K562 treated with DMSO at 1 percent for 4 hours (cell line): ENCODE data around the gene ZMYM5. TPM values are rescaled to one million over a fixed set of nuclear protein-coding genes. Genes with fewer than 3 reads are reported as not detected.

Experiments used
- total RNA-seq: library from RNA; unstranded; fragments of 300-600 nt; gene quantifications from 2 replicates; pipeline ENCODE4 v1.2.3, GENCODE V29; 2022; ENCODE audit not compliant: insufficient read depth

The ZMYM5 gene
- 3.3 and 5.8 TPM in 2 replicates for total RNA-seq

GRCh38 chr13:19863323-19864023 lies at the start of gene ZMYM5:
Gene ZMYM5 (minus strand): TSS chr13:19863649. CDS start chr13:19852180, 11,469 bp downstream.

GRCh38 chr13:19782727-19783682 lies 80.4 kb downstream of the ZMYM5 start, which contains the start of gene PSPC1:
Gene PSPC1 (minus strand): TSS chr13:19782945. CDS start chr13:19782757, 188 bp downstream.

Other genes with a start within 250 kb of the ZMYM5 start
- 14.4 and 19.4 TPM in 2 replicates for gene MPHOSPH8, start 230.0 kb downstream of the ZMYM5 start, total RNA-seq
- 45.5 and 49.7 TPM in 2 replicates for gene PSPC1, start 80.7 kb downstream of the ZMYM5 start, total RNA-seq
- 17.3 and 23.1 TPM in 2 replicates for gene ZMYM2, start 95.1 kb upstream of the ZMYM5 start, total RNA-seq